Breast epithelium (tissue), 3 donors: Measurements from ENCODE around the gene MMP23B.
"Not testable (repeated sequence)": the region's sequence is repeated elsewhere in the genome, so short reads cannot be mapped to it uniquely, and the experiment has no call there.

Experiments used
- POLR2A ChIP-seq: fragments of 450-650 bp; IDR thresholded peaks from one replicate; pipeline ENCODE4 v1.6.1; 2016; ENCODE audit warnings: antibody characterized with exemption, mild to moderate bottlenecking, moderate library complexity
- TF ChIP-seq, protein P1 (sequence below), 3 donors: fragments of 450-650 bp; IDR thresholded peaks; one replicate each; pipeline ENCODE4 v1.5.1; 2016 to 2017; ENCODE audit warnings: antibody characterized with exemption in 3 of 3, mild to moderate bottlenecking in 3 of 3, moderate library complexity in 3 of 3

DNA sequence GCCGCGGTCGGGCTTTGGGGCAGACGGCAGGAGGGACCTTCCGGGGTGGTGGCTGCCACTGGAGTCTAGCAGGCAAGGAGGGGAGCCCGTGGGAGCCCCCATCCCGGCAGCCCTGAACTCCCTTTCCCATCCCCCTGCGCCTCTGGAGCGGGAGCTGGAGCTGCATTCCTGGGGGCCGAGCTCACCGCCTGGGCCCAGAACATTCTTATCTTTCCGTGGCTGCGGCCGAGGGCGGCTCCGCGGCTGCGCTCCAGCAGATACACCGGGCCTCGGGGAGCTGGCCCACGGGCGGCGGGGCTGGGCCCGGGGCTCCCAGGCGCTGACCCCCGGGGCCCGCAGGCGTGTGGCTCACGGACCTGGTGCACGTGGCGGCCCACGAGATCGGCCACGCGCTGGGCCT, 1.4 kb downstream of the MMP23B start:
- TF ChIP-seq, protein P1, sequence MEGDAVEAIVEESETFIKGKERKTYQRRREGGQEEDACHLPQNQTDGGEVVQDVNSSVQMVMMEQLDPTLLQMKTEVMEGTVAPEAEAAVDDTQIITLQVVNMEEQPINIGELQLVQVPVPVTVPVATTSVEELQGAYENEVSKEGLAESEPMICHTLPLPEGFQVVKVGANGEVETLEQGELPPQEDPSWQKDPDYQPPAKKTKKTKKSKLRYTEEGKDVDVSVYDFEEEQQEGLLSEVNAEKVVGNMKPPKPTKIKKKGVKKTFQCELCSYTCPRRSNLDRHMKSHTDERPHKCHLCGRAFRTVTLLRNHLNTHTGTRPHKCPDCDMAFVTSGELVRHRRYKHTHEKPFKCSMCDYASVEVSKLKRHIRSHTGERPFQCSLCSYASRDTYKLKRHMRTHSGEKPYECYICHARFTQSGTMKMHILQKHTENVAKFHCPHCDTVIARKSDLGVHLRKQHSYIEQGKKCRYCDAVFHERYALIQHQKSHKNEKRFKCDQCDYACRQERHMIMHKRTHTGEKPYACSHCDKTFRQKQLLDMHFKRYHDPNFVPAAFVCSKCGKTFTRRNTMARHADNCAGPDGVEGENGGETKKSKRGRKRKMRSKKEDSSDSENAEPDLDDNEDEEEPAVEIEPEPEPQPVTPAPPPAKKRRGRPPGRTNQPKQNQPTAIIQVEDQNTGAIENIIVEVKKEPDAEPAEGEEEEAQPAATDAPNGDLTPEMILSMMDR (IDR thresholded peaks at IDR 0.05): not testable (repeated sequence)
- not testable (repeated sequence) for TF ChIP-seq POLR2A
